Stimulated activated CD8-positive, alpha-beta memory T cell treated with anti-CD3 and anti-CD28 coated beads, Interleukin-7, amount 100 ng/mL, for 24 hours (primary cell): ENCODE measurements around the gene TATDN3.
A peak's percentile ranks its signal among the peaks of the same experiment; 100 is the strongest.
"Not testable (repeated sequence)": the region's sequence is repeated elsewhere in the genome, so short reads cannot be mapped to it uniquely, and the experiment has no call there.

Experiments
- DNase-seq: peaks from one replicate; pipeline ENCODE4 v3.0.0-alpha.2; 2020; ENCODE audit warnings: low read depth

TATDN3 gene

GRCh38 chr1:212791676-212792395, at the start of gene TATDN3, which contains the start of gene NSL1:
TSS of gene TATDN3 (plus strand) at chr1:212791894. CDS start at chr1:212791922, 28 bp downstream.
TSS of gene NSL1 (minus strand) at chr1:212791777. CDS start at chr1:212791763, 14 bp downstream.
- peak; percentile 97 for DNase-seq

GRCh38 chr1:212743901-212744475, 47.7 kb upstream of the TATDN3 start:
- DNase-seq, result no peak

GRCh38 chr1:212745303-212745702, 46.4 kb upstream of the TATDN3 start:
- no peak for DNase-seq

- no peak for DNase-seq
These were observed 45.1 kb upstream of the TATDN3 start for GRCh38 chr1:212746546-212746945.

- DNase-seq, result no peak
These were observed 41.7 kb upstream of the TATDN3 start for GRCh38 chr1:212749821-212750535.

GRCh38 chr1:212752252-212752933, 39.3 kb upstream of the TATDN3 start:
- DNase-seq, result no peak

- no peak for DNase-seq
These were observed 38.7 kb upstream of the TATDN3 start for GRCh38 chr1:212752934-212753497.

GRCh38 chr1:212753749-212754148, 37.9 kb upstream of the TATDN3 start:
- DNase-seq, result no peak

GRCh38 chr1:212754193-212754592, 37.5 kb upstream of the TATDN3 start:
- no peak for DNase-seq

GRCh38 chr1:212754680-212755079, 37.0 kb upstream of the TATDN3 start:
- no peak for DNase-seq

GRCh38 chr1:212759683-212760082, 32.0 kb upstream of the TATDN3 start:
- no peak for DNase-seq

- peak; percentile 29 for DNase-seq
These were observed 31.4 kb upstream of the TATDN3 start for GRCh38 chr1:212760126-212760823.

- DNase-seq, result no peak
These were observed 29.5 kb upstream of the TATDN3 start for GRCh38 chr1:212762234-212762633.

- no peak for DNase-seq
These were observed 28.9 kb upstream of the TATDN3 start for GRCh38 chr1:212762839-212763238.

GRCh38 chr1:212764718-212765281, 26.9 kb upstream of the TATDN3 start:
- not testable (repeated sequence) for DNase-seq

GRCh38 chr1:212766825-212767224, 24.9 kb upstream of the TATDN3 start:
- not testable (repeated sequence) for DNase-seq

GRCh38 chr1:212769459-212770167, 22.1 kb upstream of the TATDN3 start:
- DNase-seq, result no peak

GRCh38 chr1:212771341-212771740, 20.4 kb upstream of the TATDN3 start:
- DNase-seq, result no peak

- DNase-seq, result no peak
These were observed 18.7 kb upstream of the TATDN3 start for GRCh38 chr1:212773011-212773410.

- no peak for DNase-seq
These were observed 17.1 kb upstream of the TATDN3 start for GRCh38 chr1:212774584-212774983.
